Activated T-cell treated with anti-CD3 and anti-CD28 coated beads for 4 hours (primary cell): Measurements from ENCODE around the gene EML6.
"Not testable (repeated sequence)": the region's sequence is repeated elsewhere in the genome, so short reads cannot be mapped to it uniquely, and the experiment has no call there.

ENCODE experiments used
- DNase-seq: peaks from one replicate; pipeline ENCODE4 v3.0.0-alpha.2; 2020

The EML6 gene

GRCh38 chr2:54723131-54723995 lies at the start of gene EML6:
EML6 (plus strand) TSS chr2:54723662; CDS start chr2:54725062, 1,400 bp downstream.
- DNase-seq = peak; percentile 96

- no peak for DNase-seq
Observed at GRCh38 chr2:54675281-54675680, 48.2 kb upstream of the EML6 start.

GRCh38 chr2:54675738-54676137 lies 47.7 kb upstream of the EML6 start:
- no peak for DNase-seq

GRCh38 chr2:54676656-54677055 lies 46.8 kb upstream of the EML6 start:
- DNase-seq = no peak

GRCh38 chr2:54677476-54678265 lies 45.8 kb upstream of the EML6 start:
- DNase-seq = no peak

- DNase-seq = no peak
Observed at GRCh38 chr2:54678719-54679118, 44.7 kb upstream of the EML6 start.

- DNase-seq = no peak
Observed at GRCh38 chr2:54680397-54681041, 42.9 kb upstream of the EML6 start.

- DNase-seq = no peak
Observed at GRCh38 chr2:54681416-54681815, 42.0 kb upstream of the EML6 start.

- DNase-seq = no peak
Observed at GRCh38 chr2:54683596-54683995, 39.9 kb upstream of the EML6 start.

GRCh38 chr2:54685263-54685775 lies 38.1 kb upstream of the EML6 start:
- DNase-seq = no peak

GRCh38 chr2:54687595-54688152 lies 35.8 kb upstream of the EML6 start:
- no peak for DNase-seq

GRCh38 chr2:54691445-54692135 lies 31.9 kb upstream of the EML6 start:
- DNase-seq = no peak

GRCh38 chr2:54692556-54692955 lies 30.9 kb upstream of the EML6 start:
- no peak for DNase-seq

- DNase-seq = no peak
Observed at GRCh38 chr2:54695378-54695777, 28.1 kb upstream of the EML6 start.

- no peak for DNase-seq
Observed at GRCh38 chr2:54697934-54698333, 25.5 kb upstream of the EML6 start.

GRCh38 chr2:54698926-54699325 lies 24.5 kb upstream of the EML6 start:
- not testable (repeated sequence) for DNase-seq

GRCh38 chr2:54699665-54700064 lies 23.8 kb upstream of the EML6 start:
- no peak for DNase-seq

GRCh38 chr2:54701029-54701428 lies 22.4 kb upstream of the EML6 start:
- DNase-seq = no peak

- no peak for DNase-seq
Observed at GRCh38 chr2:54704238-54704637, 19.2 kb upstream of the EML6 start.

- DNase-seq = no peak
Observed at GRCh38 chr2:54704688-54705605, 18.5 kb upstream of the EML6 start.

GRCh38 chr2:54706622-54707021 lies 16.8 kb upstream of the EML6 start:
- no peak for DNase-seq
